GM11168 (cell line): ENCODE results near the gene PLIN1.
"Not testable (repeated sequence)": the region's sequence is repeated elsewhere in the genome, so short reads cannot be mapped to it uniquely, and the experiment has no call there.

Source experiments
- in situ Hi-C: fragments of 300-500 bp; cut with MboI; formaldehyde crosslinking; loops from one replicate; pipeline ENCODE4 v1.12.0; 2022; ENCODE audit warnings: low sequenced_read_pairs; ENCODE audit not compliant: unreplicated experiment

The PLIN1 gene

GRCh38 chr15:89679212-89679611 is at the start of gene PLIN1:
Gene PLIN1 (minus strand): TSS chr15:89679367. CDS start chr15:89677489, 1,878 bp downstream.
- in situ Hi-C loops: no loop called here

GRCh38 chr15:89728254-89728653 is 49.1 kb upstream of the PLIN1 start:
- in situ Hi-C loops: loop anchor here (25.0 kb wide), 1 partner anchor 534 kb away; the partner anchor contains the start of gene NGRN

GRCh38 chr15:89725064-89725463 is 45.9 kb upstream of the PLIN1 start:
- in situ Hi-C loops: loop anchor here (25.0 kb wide), 1 partner anchor 537 kb away; the partner anchor contains the start of gene NGRN

GRCh38 chr15:89724621-89725020 is 45.5 kb upstream of the PLIN1 start:
- in situ Hi-C loops: loop anchor here (25.0 kb wide), 1 partner anchor 538 kb away; the partner anchor contains the start of gene NGRN

- in situ Hi-C loops: no loop called here
These were observed 43.9 kb upstream of the PLIN1 start for GRCh38 chr15:89723031-89723430.

- in situ Hi-C loops: no loop called here
These were observed 35.6 kb upstream of the PLIN1 start for GRCh38 chr15:89714775-89715174.

GRCh38 chr15:89707577-89707976 is 28.4 kb upstream of the PLIN1 start:
- in situ Hi-C loops: no loop called here

- in situ Hi-C loops: no loop called here
These were observed 25.2 kb upstream of the PLIN1 start for GRCh38 chr15:89704411-89704810.

GRCh38 chr15:89695198-89695597 is 16.0 kb upstream of the PLIN1 start:
- in situ Hi-C loops: no loop called here

- in situ Hi-C loops: no loop called here
These were observed 14.5 kb upstream of the PLIN1 start for GRCh38 chr15:89693696-89694095.

- in situ Hi-C loops: no loop called here
These were observed 13.9 kb upstream of the PLIN1 start for GRCh38 chr15:89693091-89693490.

- in situ Hi-C loops: no loop called here
These were observed 11.4 kb upstream of the PLIN1 start, which contains the start of the genes PEX11A and WDR93 for GRCh38 chr15:89690276-89691218. Gene PEX11A (minus strand): TSS chr15:89690754. CDS start chr15:89690632, 122 bp downstream. Gene WDR93 (plus strand): TSS chr15:89690811. CDS start chr15:89701747, 10,936 bp downstream.

- in situ Hi-C loops: not testable (repeated sequence)
These were observed 10.7 kb upstream of the PLIN1 start for GRCh38 chr15:89689930-89690275.

- in situ Hi-C loops: no loop called here
These were observed 7.4 kb upstream of the PLIN1 start for GRCh38 chr15:89686522-89686921.

GRCh38 chr15:89685995-89686394 is 6.8 kb upstream of the PLIN1 start:
- in situ Hi-C loops: no loop called here

GRCh38 chr15:89681146-89681545 is 2.0 kb upstream of the PLIN1 start:
- in situ Hi-C loops: no loop called here

GRCh38 chr15:89680282-89680873 is 1.2 kb upstream of the PLIN1 start:
- in situ Hi-C loops: no loop called here

- in situ Hi-C loops: no loop called here
These were observed 1.8 kb downstream of the PLIN1 start for GRCh38 chr15:89677381-89677780.

GRCh38 chr15:89675606-89676005 is 3.6 kb downstream of the PLIN1 start:
- in situ Hi-C loops: no loop called here

- in situ Hi-C loops: no loop called here
These were observed 4.6 kb downstream of the PLIN1 start for GRCh38 chr15:89674526-89674925.

GRCh38 chr15:89673165-89673512 is 6.0 kb downstream of the PLIN1 start:
- in situ Hi-C loops: no loop called here
